Caco-2 (cell line): Measurements from ENCODE around the gene SOX30. TPM values are rescaled to one million over a fixed set of nuclear protein-coding genes. Genes with fewer than 3 reads are reported as not detected.

Source experiments
- BruUV-seq: library from RNA; stranded (reverse); fragments of 400-500 nt; replicated peaks from 2 replicates; lab custom pipeline; 2021; lab: Mats Ljungman, UMichigan
- CTCF ChIA-PET: fragments of 300-600 bp; sonication (Branson Sonifier 250); formaldehyde crosslinking; loops from one replicate; lab custom pipeline; 2022; ENCODE audit warnings: antibody characterized with exemption; lab: Charles Lee
- POLR2A ChIA-PET: fragments of 300-600 bp; sonication (Branson Sonifier 250); formaldehyde crosslinking; loops from one replicate; lab custom pipeline; 2022; ENCODE audit warnings: antibody characterized with exemption; lab: Charles Lee
- DNase-seq, 2 experiments: peaks; one replicate each; pipeline versions ENCODE4 v3.0.0 to v3.0.0-alpha.2; 2020 to 2022
- H3K27me3 ChIP-seq: replicated peaks from 2 replicates; pipeline ENCODE4 v1.6.0; 2011; ENCODE audit warnings: low read length; ENCODE audit not compliant: control insufficient read depth, insufficient read depth
- H3K36me3 ChIP-seq: 2 replicates; pipeline ENCODE4 v1.5.1; 2011; ENCODE audit warnings: low read length; ENCODE audit not compliant: control insufficient read depth, insufficient read depth
- H3K4me1 ChIP-seq: fragments of 250-450 bp; sonication (Bioruptor Pico); 2 replicates; pipeline ENCODE4 v1.5.1; 2020; ENCODE audit warnings: mild to moderate bottlenecking
- H3K4me3 ChIP-seq: 2 replicates; pipeline ENCODE4 v1.5.1; 2011; ENCODE audit warnings: low read depth, mild to moderate bottlenecking, control low read depth, low read length
- H3K9me3 ChIP-seq: fragments of 250-450 bp; sonication (Bioruptor Pico); 2 replicates; pipeline ENCODE4 v1.5.1; 2020; ENCODE audit warnings: mild to moderate bottlenecking, moderate library complexity
- H3K27ac Mint-ChIP-seq: one replicate; pipeline ENCODE4 v1.8.0; 2022; ENCODE audit warnings: mixed read lengths; ENCODE audit not compliant: unreplicated experiment
- H3K27me3 Mint-ChIP-seq: one replicate; pipeline ENCODE4 v1.8.0; 2022; ENCODE audit warnings: mixed read lengths; ENCODE audit not compliant: insufficient read depth, unreplicated experiment
- H3K36me3 Mint-ChIP-seq: one replicate; pipeline ENCODE4 v1.8.0; 2022; ENCODE audit warnings: mild to moderate bottlenecking, mixed read lengths; ENCODE audit not compliant: insufficient read depth, unreplicated experiment
- H3K4me1 Mint-ChIP-seq: one replicate; pipeline ENCODE4 v1.8.0; 2022; ENCODE audit warnings: low read depth, mixed read lengths; ENCODE audit not compliant: unreplicated experiment
- H3K4me3 Mint-ChIP-seq: one replicate; pipeline ENCODE4 v1.8.0; 2022; ENCODE audit warnings: mild to moderate bottlenecking, moderate library complexity, mixed read lengths; ENCODE audit not compliant: unreplicated experiment
- H3K9me3 Mint-ChIP-seq: one replicate; pipeline ENCODE4 v1.8.0; 2022; ENCODE audit warnings: mixed read lengths; ENCODE audit not compliant: unreplicated experiment
- CTCF ChIP-seq, 2 experiments: fragments of 200-600 bp in 1 of 2; IDR thresholded peaks; 1 replicate in 1 of 2; 2 replicates in 1 of 2; pipeline versions ENCODE4 v1.5.1 to v1.8.0; 2011 to 2022; ENCODE audit warnings: antibody characterized with exemption in 1 of 2, control low read depth in 1 of 2, inconsistent platforms in 1 of 2, low read depth in 1 of 2, low read length in 1 of 2, mild to moderate bottlenecking in 1 of 2, moderate library complexity in 1 of 2; ENCODE audit not compliant: insufficient read depth in 1 of 2, severe bottlenecking in 1 of 2, unreplicated experiment in 1 of 2
- intact Hi-C: fragments of 100-400 bp; cut with micrococcal nuclease; formaldehyde crosslinking; loops from one replicate; pipeline ENCODE4 v1.10.0; 2022; ENCODE audit not compliant: unreplicated experiment
- total RNA-seq: library from RNA; stranded (reverse); gene quantifications from 2 replicates; pipeline ENCODE4 v1.2.3, GENCODE V29; 2022

The SOX30 gene
- total RNA-seq, 1 experiment from 2014 or later, result 2.9 TPM

GRCh38 chr5:157603333-157604190 is 48.7 kb downstream of the SOX30 start:
- no peaks in the 10 kb centered on the region for H3K27me3 ChIP-seq
- H3K36me3 ChIP-seq, result no peaks in the 10 kb centered on the region; the same call in 1 of the 2 replicates
- CTCF ChIA-PET, result interaction anchor here (0.6 kb wide), 1 partner anchor 11 kb away, joined by 3 read pairs; no protein-coding TSS in a partner anchor
- no TSS peak for BruUV-seq
- no peaks in the 10 kb centered on the region for H3K36me3 Mint-ChIP-seq
- no peak overlapping the region for H3K4me3 Mint-ChIP-seq
- no peak for DNase-seq
- H3K4me1 ChIP-seq, result peaks cover 7% of the 10 kb centered on the region; the same call in 1 of the 2 replicates
- no peak overlapping the region for H3K4me3 ChIP-seq
- intact Hi-C loops, result no loop called here
- TF ChIP-seq CTCF (IDR thresholded peaks at IDR 0.05; ENCODE audit: insufficient read depth in 1 of 2, low read depth in 1 of 2, low read length in 1 of 2, severe bottlenecking in 1 of 2, unreplicated experiment in 1 of 2), result no peak
- no peaks in the 10 kb centered on the region for H3K9me3 Mint-ChIP-seq
- no peaks in the 10 kb centered on the region for H3K27me3 Mint-ChIP-seq
- no peaks in the 10 kb centered on the region for H3K9me3 ChIP-seq
- POLR2A ChIA-PET, result no interaction called here
- H3K27ac Mint-ChIP-seq, result no peak overlapping the region
- H3K4me1 Mint-ChIP-seq, result peaks cover 11% of the 10 kb centered on the region

- no TSS peak for BruUV-seq
- POLR2A ChIA-PET, result no interaction called here
- DNase-seq, result no peak
- Mint-ChIP-seq H3K27ac (no peak overlapping the region), H3K4me1 (peaks cover 9% of the 10 kb centered on the region), H3K27me3 (no peaks in the 10 kb centered on the region), H3K4me3 (no peak overlapping the region), H3K9me3 (no peaks in the 10 kb centered on the region), H3K36me3 (no peaks in the 10 kb centered on the region)
- Histone ChIP-seq H3K9me3 (no peaks in the 10 kb centered on the region), H3K27me3 (no peaks in the 10 kb centered on the region), H3K4me3 (no peak overlapping the region), H3K36me3 (no peaks in the 10 kb centered on the region; the same call in 1 of the 2 replicates), H3K4me1 (peaks cover 7% of the 10 kb centered on the region; the same call in 1 of the 2 replicates)
- no peak for TF ChIP-seq CTCF (IDR thresholded peaks at IDR 0.05; ENCODE audit: insufficient read depth in 1 of 2, low read depth in 1 of 2, low read length in 1 of 2, severe bottlenecking in 1 of 2, unreplicated experiment in 1 of 2)
- CTCF ChIA-PET, result no interaction called here
- intact Hi-C loops, result no loop called here
These were observed 49.7 kb downstream of the SOX30 start for GRCh38 chr5:157602505-157602904.

- Mint-ChIP-seq H3K4me3 (no peak overlapping the region), H3K27ac (no peak overlapping the region), H3K4me1 (no peaks in the 10 kb centered on the region), H3K9me3 (no peaks in the 10 kb centered on the region), H3K36me3 (no peaks in the 10 kb centered on the region), H3K27me3 (no peaks in the 10 kb centered on the region)
- no peaks in the 10 kb centered on the region for H3K9me3 ChIP-seq
- ChIA-PET POLR2A (no interaction called here), CTCF (no interaction called here)
- intact Hi-C loops, result no loop called here
- BruUV-seq, result no TSS peak
- no peaks in the 10 kb centered on the region for H3K36me3 ChIP-seq
- H3K4me1 ChIP-seq, result peaks cover 4% of the 10 kb centered on the region; the same call in 1 of the 2 replicates
- TF ChIP-seq CTCF (IDR thresholded peaks at IDR 0.05; ENCODE audit: insufficient read depth in 1 of 2, low read depth in 1 of 2, low read length in 1 of 2, severe bottlenecking in 1 of 2, unreplicated experiment in 1 of 2), result no peak
- no peak overlapping the region for H3K4me3 ChIP-seq
- H3K27me3 ChIP-seq, result no peaks in the 10 kb centered on the region
- DNase-seq, result no peak
These were observed 52.0 kb downstream of the SOX30 start for GRCh38 chr5:157600252-157600651.
